Keratinocyte (primary cell): ENCODE data around the gene SPATA13. TPM values are rescaled to one million over a fixed set of nuclear protein-coding genes. Genes with fewer than 3 reads are reported as not detected.

Experiments
- DNase-seq: peaks from one replicate; pipeline ENCODE4 v3.0.0-alpha.2; 2011; ENCODE audit warnings: low read depth, missing footprints, low spot score
- FAIRE-seq: peaks from 2 replicates; lab custom pipeline; 2011; peaks lifted over from hg19 to GRCh38; lab: Jason Lieb, UNC
- H2AFZ ChIP-seq: 2 replicates; pipeline ENCODE4 v1.6.0; 2012; ENCODE audit warnings: low read length, control low read depth, inconsistent platforms; ENCODE audit not compliant: control insufficient read depth
- H3K27ac ChIP-seq: 2 replicates; pipeline ENCODE4 v1.5.1; 2011; ENCODE audit warnings: low read length; ENCODE audit not compliant: control insufficient read depth, insufficient read depth
- H3K27me3 ChIP-seq: 3 replicates; pipeline ENCODE4 v1.6.0; 2011; ENCODE audit warnings: low read length; ENCODE audit not compliant: control insufficient read depth, insufficient read depth; ENCODE audit errors: extremely low read depth
- H3K36me3 ChIP-seq, 2 experiments: 2 replicates in 1 of 2; 3 replicates in 1 of 2; pipeline ENCODE4 v1.5.1; 2011; ENCODE audit warnings: low read length in 2 of 2, mild to moderate bottlenecking in 1 of 2; ENCODE audit not compliant: control insufficient read depth in 2 of 2, insufficient read depth in 2 of 2; ENCODE audit errors: extremely low read depth in 1 of 2
- H3K4me1 ChIP-seq: 3 replicates; pipeline ENCODE4 v1.5.1; 2011; ENCODE audit warnings: low read length; ENCODE audit not compliant: control insufficient read depth, insufficient read depth; ENCODE audit errors: extremely low read depth
- H3K4me2 ChIP-seq: 3 replicates; pipeline ENCODE4 v1.6.0; 2011; ENCODE audit warnings: low read depth, low read length; ENCODE audit not compliant: control insufficient read depth, insufficient read depth; ENCODE audit errors: extremely low read depth
- H3K4me3 ChIP-seq, 3 experiments: fragments of 200-600 bp in 1 of 3; sonication (generic) in 1 of 3; 2 replicates in 2 of 3; 3 replicates in 1 of 3; pipeline ENCODE4 v1.5.1; 2011 to 2016; ENCODE audit warnings: low read length in 3 of 3, mild to moderate bottlenecking in 3 of 3, control low read depth in 2 of 3, inconsistent platforms in 1 of 3, low read depth in 1 of 3, mixed read lengths in 1 of 3, mixed run types in 1 of 3, moderate library complexity in 1 of 3; ENCODE audit not compliant: control insufficient read depth in 2 of 3, insufficient read depth in 2 of 3; ENCODE audit errors: extremely low read depth in 1 of 3
- H3K79me2 ChIP-seq: 2 replicates; pipeline ENCODE4 v1.6.0; 2012; ENCODE audit warnings: low read length; ENCODE audit not compliant: control insufficient read depth, insufficient read depth
- H3K9ac ChIP-seq: 3 replicates; pipeline ENCODE4 v1.6.0; 2011; ENCODE audit warnings: low read length; ENCODE audit not compliant: control insufficient read depth, insufficient read depth; ENCODE audit errors: extremely low read depth
- H3K9me1 ChIP-seq: 3 replicates; pipeline ENCODE4 v1.6.0; 2011; ENCODE audit warnings: low read length; ENCODE audit not compliant: control insufficient read depth, insufficient read depth; ENCODE audit errors: extremely low read depth
- H3K9me3 ChIP-seq: 2 replicates; pipeline ENCODE4 v1.5.1; 2012; ENCODE audit warnings: low read depth, low read length; ENCODE audit not compliant: control insufficient read depth
- H4K20me1 ChIP-seq: 3 replicates; pipeline ENCODE4 v1.6.0; 2011; ENCODE audit warnings: low read length; ENCODE audit not compliant: control insufficient read depth, insufficient read depth; ENCODE audit errors: extremely low read depth
- EZH2 ChIP-seq: IDR thresholded peaks from one replicate; pipeline ENCODE4 v1.6.1; 2012; ENCODE audit warnings: inconsistent platforms, mild to moderate bottlenecking, low read length, moderate library complexity
- dilution Hi-C: fragments of 300-500 bp; cut with MboI; formaldehyde crosslinking; loops from one replicate; pipeline ENCODE4 v1.7.0; 2020; ENCODE audit warnings: low sequenced_read_pairs; ENCODE audit not compliant: extremely low pct_ligation_motif_present
- polyA plus RNA-seq, 5 experiments: library from polyadenylated mRNA; depleted of rRNA in 3 of 5; stranded (reverse) in 3 of 5; stranded (forward) in 1 of 5; unstranded in 1 of 5; fragments of >200 nt; gene quantifications; 1 replicate in 1 of 5; 2 replicates in 3 of 5; 3 replicates in 1 of 5; pipeline versions ENCODE4 v1.2.1 to v1.2.3, GENCODE V29; 2011 to 2012; ENCODE audit warnings: missing spikeins in 2 of 5, low read depth in 1 of 5, low replicate concordance in 1 of 5
- TF ChIP-seq, protein P1 (sequence below), 3 experiments: IDR thresholded peaks in 1 of 3; conservative IDR thresholded peaks in 1 of 3; optimal IDR thresholded peaks in 1 of 3; 2 replicates in 2 of 3; 3 replicates in 1 of 3; pipeline versions ENCODE3 to v1.5.1; 2011; ENCODE audit warnings: low read length in 3 of 3, mild to moderate bottlenecking in 3 of 3, moderate library complexity in 2 of 3, control low read depth in 1 of 3, inconsistent platforms in 1 of 3; ENCODE audit not compliant: insufficient read depth in 2 of 3; ENCODE audit errors: extremely low read depth in 1 of 3

The SPATA13 gene
- polyA plus RNA-seq, 1 donor (not counting 4 experiments of a cell fraction or from before 2014, with no cell fraction given) = 1.2 TPM

DNA sequence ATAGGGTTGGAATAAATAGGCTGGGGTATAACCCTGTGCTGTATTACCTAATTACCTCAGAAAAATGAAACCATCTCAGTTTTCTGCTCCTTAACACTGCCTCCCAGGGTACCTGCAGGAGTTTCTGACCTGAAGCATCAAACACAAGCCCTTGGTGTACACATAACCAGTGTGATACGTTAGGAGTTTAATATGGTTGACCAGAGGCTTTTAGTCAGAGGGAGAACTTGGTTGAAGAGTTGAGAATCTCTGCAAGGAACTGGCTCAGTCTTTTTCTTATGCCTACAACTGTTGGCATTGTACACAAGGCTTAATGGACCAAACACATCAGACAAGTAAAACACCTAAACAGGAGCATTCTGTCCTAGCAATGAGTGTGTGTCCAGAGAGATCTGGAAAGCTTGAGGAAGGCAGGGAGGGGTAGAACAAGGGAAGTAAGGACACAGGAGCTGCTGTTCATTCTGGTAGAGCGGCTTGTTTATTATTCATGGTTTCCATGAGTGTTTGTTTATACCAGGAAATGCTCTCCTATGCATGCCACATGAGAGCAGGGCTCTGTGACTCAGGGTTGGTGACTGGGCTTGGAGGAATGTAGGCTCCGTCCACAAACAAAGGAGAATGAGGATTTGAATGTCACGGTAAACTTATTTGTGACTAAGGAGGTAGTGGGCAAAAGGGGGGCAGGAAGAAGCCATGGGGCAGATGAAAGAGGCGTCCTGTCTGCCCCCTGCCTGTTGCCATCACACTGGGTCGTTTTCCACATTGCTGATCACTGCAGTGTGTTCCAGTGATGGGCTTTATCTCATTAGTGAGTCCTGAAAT is 11.9 kb upstream of the SPATA13 start:
- DNase-seq = peak; percentile 87
- Histone ChIP-seq H4K20me1 (no peaks in the 10 kb centered on the region), H3K9me3 (no peaks in the 10 kb centered on the region), H3K27ac (peak overlapping the region; percentile 63), H3K36me3 (no peaks in the 10 kb centered on the region), H3K4me1 (peaks cover 15% of the 10 kb centered on the region), H3K4me3 (peak overlapping the region in 2 of 3 experiments; percentile 19 to 35), H3K27me3 (peaks cover 8% of the 10 kb centered on the region), H3K4me2 (peak overlapping the region; percentile 75), H3K79me2 (no peaks in the 10 kb centered on the region), H3K9me1 (no peaks in the 10 kb centered on the region), H2AFZ (peak overlapping the region; percentile 80), H3K9ac (peak overlapping the region; percentile 48)
- dilution Hi-C loops = no loop called here
- FAIRE-seq = peak; percentile 89
- TF ChIP-seq, protein P1, sequence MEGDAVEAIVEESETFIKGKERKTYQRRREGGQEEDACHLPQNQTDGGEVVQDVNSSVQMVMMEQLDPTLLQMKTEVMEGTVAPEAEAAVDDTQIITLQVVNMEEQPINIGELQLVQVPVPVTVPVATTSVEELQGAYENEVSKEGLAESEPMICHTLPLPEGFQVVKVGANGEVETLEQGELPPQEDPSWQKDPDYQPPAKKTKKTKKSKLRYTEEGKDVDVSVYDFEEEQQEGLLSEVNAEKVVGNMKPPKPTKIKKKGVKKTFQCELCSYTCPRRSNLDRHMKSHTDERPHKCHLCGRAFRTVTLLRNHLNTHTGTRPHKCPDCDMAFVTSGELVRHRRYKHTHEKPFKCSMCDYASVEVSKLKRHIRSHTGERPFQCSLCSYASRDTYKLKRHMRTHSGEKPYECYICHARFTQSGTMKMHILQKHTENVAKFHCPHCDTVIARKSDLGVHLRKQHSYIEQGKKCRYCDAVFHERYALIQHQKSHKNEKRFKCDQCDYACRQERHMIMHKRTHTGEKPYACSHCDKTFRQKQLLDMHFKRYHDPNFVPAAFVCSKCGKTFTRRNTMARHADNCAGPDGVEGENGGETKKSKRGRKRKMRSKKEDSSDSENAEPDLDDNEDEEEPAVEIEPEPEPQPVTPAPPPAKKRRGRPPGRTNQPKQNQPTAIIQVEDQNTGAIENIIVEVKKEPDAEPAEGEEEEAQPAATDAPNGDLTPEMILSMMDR (optimal IDR thresholded peaks at IDR 0.05 in 1 of 3, IDR thresholded peaks at IDR 0.05 in 1 of 3, conservative IDR thresholded peaks at IDR 0.05 in 1 of 3; ENCODE audit: extremely low read depth in 1 of 3, insufficient read depth in 2 of 3, low read length in 3 of 3) = peak in 1 of 3 experiments; percentile 25
- no peak for TF ChIP-seq EZH2

DNA sequence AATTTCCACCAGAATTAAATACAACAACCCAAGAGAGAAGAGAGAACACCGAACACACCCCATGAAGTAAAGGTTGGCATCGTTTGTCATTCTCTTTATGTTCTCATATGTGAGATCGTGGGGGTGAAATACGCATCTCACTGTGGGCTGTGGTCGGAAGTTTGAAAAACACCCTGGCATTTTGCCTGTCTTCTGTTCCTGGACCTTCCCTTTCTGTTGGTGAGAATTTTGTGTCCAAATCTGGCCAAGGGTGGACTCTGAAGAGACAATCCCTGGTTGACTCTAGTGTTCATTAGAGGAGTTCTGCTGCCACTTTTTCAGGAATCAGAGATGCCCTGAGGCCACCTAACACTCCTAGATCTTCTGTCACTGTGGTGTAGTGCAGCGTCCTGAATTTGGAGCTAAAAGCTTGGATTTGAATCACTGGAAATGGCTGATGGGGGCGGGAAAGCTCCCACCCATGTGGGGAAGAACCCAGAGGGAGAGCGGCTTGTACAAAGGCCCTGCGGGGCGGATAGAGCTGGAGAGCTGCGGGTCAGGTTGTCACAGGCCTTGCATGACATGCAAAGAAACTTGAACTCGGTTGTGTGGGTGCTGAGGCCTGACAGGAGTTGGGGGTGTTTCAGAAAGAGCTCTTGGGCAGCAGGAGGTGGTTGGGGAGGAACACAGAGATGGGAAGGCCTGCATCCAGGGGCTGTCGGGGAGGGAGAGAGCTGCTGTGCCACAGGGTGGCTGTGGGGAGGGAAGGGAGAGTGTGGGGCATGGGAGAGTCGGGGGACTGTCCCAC is 11.1 kb upstream of the SPATA13 start:
- H3K9me1 ChIP-seq = no peaks in the 10 kb centered on the region
- H3K4me3 ChIP-seq = peak overlapping the region in 1 of 3 experiments; percentile 35
- H3K79me2 ChIP-seq = no peaks in the 10 kb centered on the region
- TF ChIP-seq, protein P1 (optimal IDR thresholded peaks at IDR 0.05 in 1 of 3, IDR thresholded peaks at IDR 0.05 in 1 of 3, conservative IDR thresholded peaks at IDR 0.05 in 1 of 3; ENCODE audit: extremely low read depth in 1 of 3, insufficient read depth in 2 of 3, low read length in 3 of 3) = no peak
- TF ChIP-seq EZH2 = no peak
- no peak for DNase-seq
- peak overlapping the region; percentile 75 for H3K4me2 ChIP-seq
- dilution Hi-C loops = no loop called here
- H2AFZ ChIP-seq = no peak overlapping the region
- peaks cover under 1% of the 10 kb centered on the region for H3K27me3 ChIP-seq
- H4K20me1 ChIP-seq = no peaks in the 10 kb centered on the region
- H3K4me1 ChIP-seq = peaks cover 15% of the 10 kb centered on the region
- peak overlapping the region; percentile 63 for H3K27ac ChIP-seq
- peak; percentile 17 for FAIRE-seq
- no peaks in the 10 kb centered on the region for H3K9me3 ChIP-seq
- H3K9ac ChIP-seq = peak overlapping the region; percentile 48
- H3K36me3 ChIP-seq = no peaks in the 10 kb centered on the region
